ENCODE measurements around the gene UBE2O.
A peak's percentile ranks its signal among the peaks of the same experiment; 100 is the strongest.

UBE2O gene

DNA sequence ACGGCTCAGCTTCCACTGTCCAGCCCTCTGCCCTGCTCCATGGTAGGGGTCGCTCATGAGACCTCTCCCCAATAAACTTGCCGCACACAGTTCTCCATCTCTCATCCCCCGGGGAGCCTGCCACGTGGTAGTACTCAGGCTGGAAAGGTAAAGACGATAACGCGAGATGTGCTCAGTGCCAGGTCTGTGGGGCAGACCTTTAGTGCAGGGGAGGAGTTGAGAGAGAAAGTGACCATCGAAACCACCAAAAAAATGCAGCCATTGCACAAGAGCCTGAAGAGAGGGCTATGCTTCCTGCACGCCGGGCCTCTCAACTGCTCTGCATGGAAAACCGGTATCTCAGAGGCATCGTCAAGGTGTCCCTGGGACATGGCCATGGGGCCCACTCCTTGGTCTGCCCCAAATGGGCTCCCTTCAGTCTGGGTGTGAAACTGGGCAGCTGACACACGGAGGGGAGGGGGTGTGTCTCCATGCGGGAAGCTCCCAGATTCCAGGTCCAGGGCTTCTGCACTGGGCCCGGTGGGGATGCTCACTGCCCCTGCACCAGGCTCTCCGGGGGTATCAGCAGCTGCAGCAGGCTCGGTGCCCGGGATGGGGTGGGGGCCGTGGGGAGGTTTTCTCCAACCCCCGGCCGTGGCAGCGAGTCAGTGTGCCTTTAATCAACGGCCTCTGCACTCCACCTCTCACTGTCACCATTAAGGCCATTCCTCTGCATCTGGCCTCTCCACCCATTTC lies 9.8 kb upstream of the UBE2O start:
- peak; percentile 7 for DNase-seq

DNA sequence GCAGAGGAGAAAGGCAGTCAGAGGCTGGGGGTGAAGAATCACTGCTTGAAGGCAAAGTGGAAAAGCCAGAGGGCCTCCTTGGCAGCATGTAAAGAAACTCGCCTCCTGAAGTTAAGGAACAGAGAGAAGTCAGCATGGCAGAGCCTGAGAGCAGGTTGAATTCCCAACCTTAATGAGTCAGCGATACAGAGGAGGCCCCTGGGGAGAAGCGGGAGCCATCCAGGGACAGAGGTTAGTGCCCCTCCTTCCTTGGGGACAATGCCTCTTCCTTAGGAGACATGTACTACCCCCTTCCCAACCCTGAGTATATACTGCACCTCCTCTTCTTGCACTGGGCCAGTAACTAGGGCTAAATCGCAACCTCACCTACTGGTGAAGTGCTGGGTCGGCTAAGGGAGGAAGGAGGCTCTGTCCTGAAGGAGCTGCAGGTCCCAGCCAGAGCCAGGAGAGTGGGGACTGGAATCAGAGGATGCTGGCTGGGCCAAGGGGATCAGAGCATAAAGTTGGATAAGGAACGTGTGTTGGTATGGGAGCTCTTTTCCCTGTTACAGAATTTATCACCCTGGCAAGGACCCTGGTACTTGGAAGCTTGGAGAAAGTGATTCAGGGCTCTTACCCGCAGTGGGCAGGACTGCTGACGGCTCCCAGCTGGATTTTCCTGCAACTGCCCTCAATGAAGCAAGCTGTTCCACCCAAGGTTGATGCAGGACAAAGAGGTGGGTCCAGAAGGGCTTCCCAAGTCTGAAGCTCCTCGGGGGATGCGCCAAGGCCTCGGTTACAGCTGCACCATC lies 9.0 kb upstream of the UBE2O start:
- no peak for DNase-seq

DNA sequence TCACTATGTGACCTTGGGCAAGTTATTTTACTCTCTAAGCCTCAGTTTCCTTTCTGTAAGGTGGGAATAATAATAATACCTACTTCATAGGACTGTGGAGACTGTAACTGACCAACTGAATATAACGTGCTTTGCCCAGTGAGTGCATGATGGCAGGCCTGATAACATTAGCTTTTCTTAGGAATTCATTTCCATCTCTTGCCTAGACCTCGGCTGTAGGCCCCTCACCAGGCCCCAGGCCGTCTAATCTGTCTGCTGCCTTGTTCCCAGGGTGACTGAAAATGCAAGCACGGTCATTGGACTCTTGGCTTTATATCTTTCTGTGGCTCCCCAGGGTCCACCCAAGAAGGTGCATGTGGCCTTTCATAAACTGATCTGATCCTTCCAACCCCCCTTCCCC lies 6.7 kb upstream of the UBE2O start:
- no peak for DNase-seq

DNA sequence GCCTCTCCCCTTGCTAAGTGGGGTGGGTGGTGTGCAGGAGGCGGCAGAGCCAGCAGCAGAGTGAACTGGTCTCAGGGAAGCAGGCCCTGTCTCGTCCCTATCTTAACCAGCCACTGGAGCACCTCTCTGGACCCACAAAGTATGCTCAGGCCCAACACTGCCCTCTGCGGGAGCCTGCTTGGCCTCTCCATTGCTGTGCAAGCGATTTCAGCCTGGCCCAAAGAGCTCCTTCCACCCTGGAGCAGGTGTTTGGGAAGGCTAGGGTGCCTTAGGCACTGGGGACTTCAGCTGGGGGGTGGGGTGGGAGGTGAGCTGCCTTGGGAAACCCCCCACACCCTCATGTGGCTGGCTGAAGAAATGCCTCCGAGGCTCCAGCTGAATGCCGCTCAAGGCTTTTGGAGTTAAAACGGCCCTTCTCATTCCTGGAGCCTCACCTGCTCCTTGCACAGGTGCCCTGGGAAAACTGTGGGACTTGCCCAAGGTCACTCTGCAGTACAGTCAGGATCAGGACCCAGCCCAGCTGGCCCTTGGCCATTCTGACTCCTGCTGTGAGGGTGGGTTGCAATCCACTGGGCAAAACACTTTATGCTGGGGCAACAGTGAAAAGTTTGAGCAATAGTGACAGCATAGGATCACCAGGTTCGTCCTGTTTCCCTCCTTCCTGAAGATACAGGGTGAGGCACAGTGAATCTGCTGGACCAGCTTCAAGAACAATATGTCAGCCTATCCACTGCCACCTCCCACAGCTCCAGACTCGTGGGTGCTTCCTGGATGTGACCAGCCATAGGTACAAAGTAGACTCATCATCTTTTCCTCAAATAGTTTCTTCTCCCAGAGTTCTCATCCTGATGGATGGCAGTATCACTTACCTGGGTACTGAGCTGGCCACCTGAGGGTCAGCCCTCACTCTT lies 5.9 kb upstream of the UBE2O start:
- peak; percentile 37 for DNase-seq

DNA sequence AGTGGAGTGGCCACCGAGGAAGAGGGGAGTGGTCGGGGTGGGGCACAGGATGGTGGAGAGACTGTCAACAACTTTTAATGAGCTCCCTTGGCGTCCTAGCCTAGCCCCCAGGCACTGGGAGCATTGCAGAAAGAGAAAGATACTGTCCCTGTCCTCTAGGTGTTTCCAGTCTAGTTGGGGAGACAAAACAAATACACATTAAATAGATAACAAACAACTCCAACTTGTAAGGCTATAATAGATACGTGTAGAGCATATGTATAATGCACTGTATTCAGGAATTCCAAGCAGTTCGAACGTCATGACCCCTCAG lies 435 bp upstream of the UBE2O start:
- no peak for DNase-seq

DNA sequence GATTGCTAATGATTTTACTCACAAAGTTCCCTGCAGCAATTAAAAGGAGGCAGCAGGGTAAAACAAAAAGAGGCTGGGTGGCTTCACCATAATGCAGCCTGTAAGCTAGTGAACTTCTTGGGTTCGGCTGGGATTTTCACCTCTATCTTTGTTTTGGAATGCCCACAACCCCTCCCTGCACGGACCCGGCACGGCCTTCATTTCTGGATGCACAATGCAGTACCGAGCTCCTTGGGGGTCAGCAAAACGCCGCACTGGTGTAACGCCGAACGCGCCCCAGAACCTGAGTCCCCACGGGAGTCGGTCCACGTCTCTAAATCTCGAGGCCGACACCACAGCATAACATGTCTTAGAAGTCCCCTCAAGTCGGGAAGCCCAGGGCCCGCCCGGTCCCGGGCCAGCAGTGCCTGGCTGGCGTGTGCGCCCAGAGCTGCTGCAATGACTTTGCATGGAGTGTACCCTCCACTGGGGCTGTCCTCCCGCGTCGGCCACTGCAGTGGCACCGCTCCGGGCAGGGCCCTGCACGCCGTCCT lies 759 bp downstream of the UBE2O start:
- DNase-seq, result no peak

DNA sequence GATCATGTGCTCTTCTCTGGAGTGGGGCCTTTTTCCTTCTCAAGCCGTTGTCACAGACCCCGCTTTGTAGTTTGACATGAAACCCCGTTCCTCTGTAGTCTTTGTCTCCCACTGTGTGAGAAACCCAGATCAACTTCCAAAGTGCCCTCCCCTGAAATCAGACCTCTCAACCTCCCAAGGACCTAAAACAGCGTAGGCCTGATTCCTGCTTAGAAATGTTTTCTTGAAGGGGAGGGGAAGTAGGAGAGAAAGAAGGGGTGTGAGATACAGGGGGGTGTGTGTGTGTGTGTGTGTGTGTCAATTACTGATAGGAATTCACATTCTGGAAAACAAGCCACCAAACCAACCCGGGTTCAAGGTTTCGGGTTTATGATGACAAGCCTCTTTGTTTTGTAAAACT lies 1.4 kb downstream of the UBE2O start:
- no peak for DNase-seq

DNA sequence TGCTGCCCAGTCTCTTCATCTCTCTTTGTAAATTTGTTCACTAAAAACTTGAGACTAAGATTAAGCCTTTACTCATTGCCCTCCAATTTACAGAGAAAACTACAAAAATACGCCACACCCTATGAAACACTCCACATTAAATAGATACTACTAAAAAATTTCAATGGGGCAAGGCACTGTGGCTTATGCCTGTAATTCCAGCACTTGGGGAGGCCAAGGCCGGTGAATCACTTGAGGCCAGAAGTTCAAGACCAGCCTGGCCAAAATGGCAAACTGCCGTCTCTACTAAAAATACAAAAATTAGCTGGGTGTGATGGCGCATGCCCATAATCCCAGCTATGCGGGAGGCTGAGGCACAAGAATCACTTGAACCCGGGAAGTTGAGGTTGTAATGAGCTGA lies 3.8 kb downstream of the UBE2O start:
- DNase-seq, result no peak

DNA sequence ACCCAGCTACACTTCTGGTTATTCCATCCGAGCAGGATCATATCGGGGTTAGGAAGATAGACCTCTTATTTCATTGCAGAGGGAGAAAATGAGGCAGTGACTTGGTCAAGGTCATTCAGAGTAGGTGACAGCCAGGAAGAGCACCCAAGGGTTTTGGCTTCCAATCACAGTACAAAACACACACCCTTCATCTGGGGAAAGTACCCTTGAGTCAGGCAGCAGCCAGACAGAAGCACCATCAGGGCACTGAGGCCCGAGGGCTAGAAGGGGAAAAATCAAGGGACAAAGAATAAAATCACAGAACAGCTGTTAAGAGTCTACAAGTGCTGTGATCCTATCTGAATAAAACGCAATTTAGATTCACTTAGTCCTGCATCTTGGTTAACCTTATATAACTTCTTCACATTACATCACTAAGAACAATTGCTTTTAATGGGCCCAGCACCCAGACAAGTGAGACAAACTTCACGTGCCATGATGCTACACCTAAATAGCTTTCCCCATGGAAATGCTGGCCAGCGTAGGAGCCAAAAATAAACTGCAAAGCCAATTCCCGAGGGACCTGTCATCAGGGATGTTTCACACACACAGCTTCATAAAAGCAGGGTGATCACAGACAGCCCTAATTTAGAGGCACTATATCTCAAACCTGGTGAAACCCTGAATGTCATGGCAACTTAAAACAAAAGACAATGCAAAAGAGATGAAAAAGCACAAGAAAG lies 4.9 kb downstream of the UBE2O start:
- no peak for DNase-seq

DNA sequence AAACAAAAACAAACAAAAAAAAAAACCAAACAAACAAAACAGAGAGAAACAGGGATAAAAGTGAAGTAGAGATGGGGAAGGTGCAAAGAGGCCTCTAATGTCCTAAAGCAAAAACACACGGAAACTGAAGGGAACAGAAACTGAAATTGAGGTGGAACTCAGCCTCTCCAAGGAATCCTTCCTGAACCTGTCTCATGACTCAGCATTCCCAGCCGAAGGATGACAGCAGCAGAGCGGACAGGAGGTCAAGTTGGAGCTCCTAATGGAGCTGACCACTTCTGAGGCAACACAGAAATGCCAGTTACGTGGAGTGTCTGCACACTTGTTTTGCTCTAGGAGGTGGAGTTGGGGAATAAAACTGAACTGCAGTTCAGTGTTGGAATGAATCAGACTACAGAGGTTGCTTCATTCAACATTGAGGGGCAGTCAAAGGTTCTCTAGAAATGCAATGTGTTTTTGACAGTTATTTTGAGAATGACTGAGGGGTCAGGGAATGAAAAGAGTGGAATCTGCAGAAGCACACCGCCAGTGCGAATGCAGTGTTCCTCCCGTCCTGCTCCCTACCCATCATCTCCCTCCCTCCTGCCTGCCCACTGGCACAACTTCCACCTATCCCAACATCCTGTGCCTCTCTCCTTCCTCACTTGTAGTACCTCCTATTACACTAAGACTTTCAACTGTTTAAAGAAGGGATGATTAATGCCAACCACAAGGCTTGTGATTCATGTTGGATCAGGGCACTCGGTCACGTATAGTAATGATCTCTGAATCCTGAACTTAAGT lies 6.3 kb downstream of the UBE2O start:
- peak; percentile 23 for DNase-seq

DNA sequence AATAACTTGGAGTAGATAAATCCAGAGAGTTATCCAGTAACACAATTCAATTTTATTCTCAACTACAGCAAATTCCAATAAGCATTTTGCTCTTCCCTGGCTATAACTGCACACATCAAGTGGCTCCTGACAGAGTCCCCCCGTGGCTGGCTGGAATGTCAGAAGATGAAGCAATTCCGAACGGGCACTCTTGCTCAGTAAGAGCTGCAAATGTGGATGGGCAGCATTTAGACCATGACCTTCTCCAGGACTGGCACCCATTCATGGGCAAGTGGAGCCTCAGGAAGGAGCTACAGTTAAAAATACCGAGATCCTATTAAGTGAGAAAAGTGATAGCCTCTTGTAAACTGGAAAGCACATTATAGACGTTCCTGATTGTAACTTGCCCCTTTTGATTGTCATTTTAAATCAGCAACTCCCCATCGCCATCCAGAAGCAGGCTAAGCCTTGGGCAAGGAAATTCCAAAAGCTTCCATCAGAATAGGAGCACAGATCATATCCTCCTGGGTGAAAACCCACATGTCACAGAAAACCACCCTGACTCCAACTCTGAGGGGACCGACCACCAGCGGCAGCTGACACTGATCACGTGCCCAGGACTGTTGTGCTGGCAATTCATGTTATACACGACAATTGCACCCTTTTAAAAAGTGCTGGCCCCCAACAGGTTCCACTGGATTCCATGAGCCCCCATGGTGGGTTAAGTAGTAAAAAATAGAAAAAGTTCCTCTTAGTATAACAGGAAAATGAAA lies 7.1 kb downstream of the UBE2O start:
- no peak for DNase-seq

DNA sequence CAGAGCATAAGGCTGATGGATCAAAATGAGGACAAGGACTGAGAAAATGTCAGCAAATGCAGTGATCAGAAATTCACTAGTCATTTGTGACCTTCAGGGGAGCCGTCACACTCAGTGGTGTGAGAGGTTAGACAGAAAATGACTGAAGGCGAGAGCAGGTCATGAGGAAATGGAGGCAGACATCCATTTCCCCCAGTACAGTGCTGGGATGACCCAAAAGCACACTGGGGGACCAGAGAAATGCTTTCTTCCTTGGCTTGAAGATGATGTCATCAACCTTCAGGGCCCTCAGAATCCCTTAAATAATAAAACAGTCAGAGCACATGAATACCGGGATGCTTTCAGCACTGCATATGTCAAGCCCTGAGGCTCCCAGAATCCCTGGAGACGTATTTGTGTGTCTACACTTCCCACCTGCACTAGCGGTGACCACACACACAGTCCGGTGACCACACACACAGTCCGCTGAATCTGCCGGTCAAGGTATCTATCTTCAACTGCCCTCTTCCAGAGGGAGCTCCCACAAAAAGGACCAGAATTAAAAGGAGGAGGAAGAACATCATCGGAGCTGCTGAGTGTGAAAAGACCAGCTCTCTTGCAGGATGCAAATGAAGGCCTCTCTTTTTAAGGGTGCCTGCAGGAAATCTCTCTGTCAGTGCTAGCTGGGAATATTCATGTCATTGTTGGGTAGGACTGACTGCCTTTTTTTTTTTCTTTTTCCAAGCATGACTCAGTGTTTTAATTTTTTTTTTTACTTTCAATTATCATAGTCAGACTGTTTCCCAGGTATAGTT lies 8.2 kb downstream of the UBE2O start:
- no peak for DNase-seq

DNA sequence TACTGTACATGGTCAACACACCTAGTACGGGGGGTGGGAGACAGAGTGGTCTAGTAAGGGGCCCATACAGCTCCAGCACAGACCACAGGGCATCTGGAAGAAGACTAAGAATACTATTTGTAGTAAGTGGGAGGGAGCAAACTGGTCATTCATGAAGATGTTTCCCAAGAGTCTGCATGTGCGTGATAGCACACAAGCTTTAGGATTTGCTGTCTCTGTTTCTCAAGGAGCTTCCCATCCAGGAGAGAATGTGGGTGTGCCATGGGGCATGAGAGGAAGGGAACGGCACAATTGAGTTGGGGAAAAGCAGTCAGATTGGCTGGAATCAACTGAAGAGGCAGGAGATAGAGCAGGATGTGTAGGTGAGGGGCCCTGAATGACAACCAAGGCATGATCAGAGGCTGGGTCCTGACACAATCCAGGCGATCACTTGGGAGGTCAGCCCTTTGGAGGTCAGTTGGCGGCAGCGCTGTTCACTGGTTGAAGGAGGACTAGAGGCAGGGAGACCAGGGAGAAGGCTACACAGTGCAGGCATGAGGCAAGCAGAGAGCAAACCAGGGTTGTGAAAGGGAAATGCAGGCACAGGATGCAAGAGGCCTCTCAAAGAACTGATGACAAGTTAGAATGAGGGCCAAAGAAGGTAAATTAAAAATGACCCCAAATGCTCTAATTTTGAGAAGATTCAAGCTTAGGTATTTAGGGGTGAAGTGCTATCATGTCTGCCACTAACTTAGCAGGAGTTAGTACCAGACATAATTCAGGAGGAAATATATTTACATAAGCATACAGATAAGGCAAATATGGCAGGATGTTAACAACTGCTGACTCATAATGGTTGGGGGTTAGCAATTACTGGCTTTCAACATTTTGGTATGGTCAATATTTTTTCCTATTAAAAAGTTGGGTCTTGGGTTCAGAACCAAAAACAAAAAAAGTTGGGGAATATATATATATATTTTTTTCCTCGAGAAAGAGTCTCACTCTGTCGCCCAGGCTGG lies 10.3 kb downstream of the UBE2O start:
- no peak for DNase-seq

DNA sequence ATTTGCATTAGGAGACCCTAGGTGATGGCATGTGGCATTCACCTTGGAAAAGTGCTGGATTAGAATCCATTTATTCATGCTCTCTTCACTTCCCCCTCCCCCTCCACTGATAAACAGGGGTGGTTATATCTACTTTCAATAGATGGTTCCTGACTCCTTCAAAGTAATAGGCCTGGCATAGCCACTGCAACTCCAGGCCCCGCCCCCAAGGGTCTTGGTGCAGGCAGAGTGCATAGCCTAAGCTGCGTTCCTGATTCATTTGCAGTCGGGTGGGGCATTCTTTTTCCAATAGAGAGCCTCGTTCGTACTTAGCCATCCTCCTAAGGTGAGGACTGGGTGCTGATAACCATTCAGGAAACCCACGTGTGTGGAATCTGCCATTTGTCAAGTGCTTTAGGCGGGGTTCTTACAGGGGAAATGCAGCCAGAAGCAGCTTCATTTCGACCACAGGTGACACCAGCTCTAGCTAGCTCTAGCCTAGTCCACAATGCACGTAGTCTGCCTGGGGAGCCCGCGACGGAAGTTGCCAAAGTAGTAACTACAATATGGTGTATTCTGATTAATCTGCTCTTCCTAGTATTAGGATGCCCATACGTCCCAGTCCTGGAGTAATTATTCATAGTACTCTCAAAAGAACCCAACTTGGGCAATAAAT lies 11.1 kb downstream of the UBE2O start:
- no peak for DNase-seq

DNA sequence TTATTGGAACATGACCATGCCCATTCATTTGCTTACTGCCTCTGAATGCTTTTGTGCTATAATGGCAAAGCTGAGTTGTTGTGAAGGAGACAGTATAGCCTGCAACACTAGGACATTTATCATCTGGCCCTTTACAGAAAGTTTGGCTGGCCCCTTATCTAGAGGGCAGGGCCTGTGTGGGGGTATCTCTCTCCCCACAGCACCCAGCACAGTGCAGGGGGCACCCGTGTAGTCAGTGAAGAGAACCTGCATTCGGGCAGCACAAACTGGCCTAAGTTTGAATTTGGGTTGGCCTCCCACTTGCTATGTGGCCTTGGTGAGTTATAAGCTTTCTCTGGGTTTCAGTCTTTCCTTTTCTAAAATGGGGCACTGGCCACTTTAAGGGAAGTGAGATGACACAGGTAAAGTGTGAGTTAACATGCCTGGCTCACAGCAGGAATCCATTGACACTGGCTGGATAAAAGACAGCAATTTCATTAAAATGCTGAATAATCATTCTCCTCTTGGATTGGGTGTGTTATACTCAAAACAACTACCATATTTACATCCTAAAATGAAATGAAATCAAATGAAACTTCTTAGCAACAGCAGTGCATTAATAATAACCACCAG lies 12.1 kb downstream of the UBE2O start:
- DNase-seq, result no peak

DNA sequence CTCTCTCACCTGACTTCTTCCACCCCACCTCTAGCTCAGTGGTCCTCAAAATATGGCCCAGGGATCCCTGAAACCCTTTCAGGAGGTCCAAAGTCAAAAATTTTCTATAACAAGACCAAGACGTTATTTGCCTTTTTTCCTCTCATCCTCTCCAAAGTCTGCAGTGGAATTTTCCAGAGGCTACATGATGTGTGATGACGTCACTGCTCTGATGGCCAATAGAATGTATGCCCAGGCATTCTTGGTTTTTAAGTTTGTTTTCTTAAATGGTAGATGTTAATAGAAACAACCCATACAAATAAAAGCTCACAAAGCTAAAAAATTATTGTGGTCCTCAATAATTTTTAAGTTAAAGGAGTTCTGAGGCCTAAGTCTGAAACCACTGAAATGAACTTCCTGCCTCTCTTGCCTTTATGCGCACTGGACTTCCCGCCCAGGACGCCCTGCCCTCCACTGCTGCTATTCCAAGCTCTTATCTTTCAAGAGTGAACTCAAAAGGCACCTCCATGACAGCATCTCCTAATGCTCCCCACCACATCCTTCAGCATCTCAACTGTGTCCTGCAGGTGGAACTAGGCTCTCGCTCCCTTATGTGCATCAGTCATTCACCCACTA lies 13.5 kb downstream of the UBE2O start:
- no peak for DNase-seq

DNA sequence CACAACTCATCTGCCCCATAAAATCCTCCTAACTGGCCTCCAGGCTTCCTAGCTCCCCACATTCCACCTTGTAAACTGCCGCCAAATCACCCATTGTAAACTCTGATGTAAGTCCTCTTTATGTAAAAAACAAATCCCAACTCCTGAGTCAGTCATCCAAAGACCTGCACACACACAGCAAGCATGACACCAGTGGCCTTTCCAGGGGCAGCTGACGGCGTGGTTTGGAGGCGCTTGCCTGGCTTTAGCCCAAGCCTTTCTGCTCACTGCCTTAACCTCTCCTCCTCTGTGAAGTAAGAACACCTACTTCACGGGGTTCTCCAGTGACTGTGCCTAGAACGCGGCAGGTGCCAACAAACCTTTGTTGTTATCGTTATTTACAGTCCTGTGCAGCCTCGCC lies 14.0 kb downstream of the UBE2O start:
- no peak for DNase-seq
